Gastroesophageal sphincter (tissue), 3 donors: ENCODE data around the gene GLP2R.

ENCODE experiments used
- EP300 ChIP-seq: sonication (generic); formaldehyde crosslinking; IDR thresholded peaks from one replicate; pipeline ENCODE4 v1.6.1; 2017; ENCODE audit warnings: antibody characterized with exemption, mild to moderate bottlenecking
- POLR2A ChIP-seq, 2 donors: fragments of 450-650 bp; IDR thresholded peaks; one replicate each; pipeline ENCODE4 v1.6.1; 2017; ENCODE audit warnings: antibody characterized with exemption in 2 of 2, mild to moderate bottlenecking in 2 of 2, moderate library complexity in 1 of 2
- POLR2AphosphoS5 ChIP-seq: sonication (generic); formaldehyde crosslinking; IDR thresholded peaks from one replicate; pipeline ENCODE4 v1.6.1; 2017; ENCODE audit warnings: antibody characterized with exemption
- TF ChIP-seq, protein P1 (sequence below), 4 experiments: fragments of 200-600 bp in 2 of 4; fragments of 450-650 bp in 2 of 4; sonication (generic) in 1 of 4; IDR thresholded peaks; one replicate each; pipeline ENCODE4 v1.5.1; 2017 to 2019; ENCODE audit warnings: antibody characterized with exemption in 4 of 4, mild to moderate bottlenecking in 2 of 4, moderate library complexity in 2 of 4

- TF ChIP-seq, protein P1, sequence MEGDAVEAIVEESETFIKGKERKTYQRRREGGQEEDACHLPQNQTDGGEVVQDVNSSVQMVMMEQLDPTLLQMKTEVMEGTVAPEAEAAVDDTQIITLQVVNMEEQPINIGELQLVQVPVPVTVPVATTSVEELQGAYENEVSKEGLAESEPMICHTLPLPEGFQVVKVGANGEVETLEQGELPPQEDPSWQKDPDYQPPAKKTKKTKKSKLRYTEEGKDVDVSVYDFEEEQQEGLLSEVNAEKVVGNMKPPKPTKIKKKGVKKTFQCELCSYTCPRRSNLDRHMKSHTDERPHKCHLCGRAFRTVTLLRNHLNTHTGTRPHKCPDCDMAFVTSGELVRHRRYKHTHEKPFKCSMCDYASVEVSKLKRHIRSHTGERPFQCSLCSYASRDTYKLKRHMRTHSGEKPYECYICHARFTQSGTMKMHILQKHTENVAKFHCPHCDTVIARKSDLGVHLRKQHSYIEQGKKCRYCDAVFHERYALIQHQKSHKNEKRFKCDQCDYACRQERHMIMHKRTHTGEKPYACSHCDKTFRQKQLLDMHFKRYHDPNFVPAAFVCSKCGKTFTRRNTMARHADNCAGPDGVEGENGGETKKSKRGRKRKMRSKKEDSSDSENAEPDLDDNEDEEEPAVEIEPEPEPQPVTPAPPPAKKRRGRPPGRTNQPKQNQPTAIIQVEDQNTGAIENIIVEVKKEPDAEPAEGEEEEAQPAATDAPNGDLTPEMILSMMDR (IDR thresholded peaks at IDR 0.05) = no peak
- no peak for TF ChIP-seq POLR2A (IDR thresholded peaks at IDR 0.05)
- no peak for TF ChIP-seq POLR2AphosphoS5
- no peak for TF ChIP-seq EP300
These were observed 113.0 kb downstream of the GLP2R start for GRCh38 chr17:9938764-9939163.
